Mesenteric fat pad (tissue), 1 donor: ENCODE data around the gene COPS7B. TPM values are rescaled to one million over a fixed set of nuclear protein-coding genes. Genes with fewer than 3 reads are reported as not detected.

Experiments
- total RNA-seq: library from RNA; stranded (reverse); fragmentation: NEBNext Ultra II Directional; extraction: Animal tissue kit (Norgen Biotek cat#: 25700); gene quantifications from one replicate; pipeline ENCODE4 v1.2.1, GENCODE V29; 2021
- donor health status: DM: yes; HTN: yes; CAD: no.

Gene COPS7B
- total RNA-seq, 1 donor from 2014 or later: 21.3 TPM

Other genes starting within 250 kb of the COPS7B start
- not detected for gene TEX44, start 193.6 kb upstream of the COPS7B start, total RNA-seq
- gene PTMA, start 77.9 kb upstream of the COPS7B start, total RNA-seq: 790 TPM
- gene PDE6D, start 5.2 kb upstream of the COPS7B start, total RNA-seq: 21.8 TPM
- 2.5 TPM for gene NPPC, start 140.0 kb downstream of the COPS7B start, total RNA-seq
- 33.5 TPM for gene DIS3L2, start 175.3 kb downstream of the COPS7B start, total RNA-seq